ENCODE data around the gene NPFFR1. TPM values are rescaled to one million over a fixed set of nuclear protein-coding genes. Genes with fewer than 3 reads are reported as not detected.

The NPFFR1 gene
- total RNA-seq, 2 donors from 2014 or later, result 0.14 TPM; not detected in 1

GRCh38 chr10:70300908-70301597 lies 17.2 kb upstream of the NPFFR1 start:
- DNase-seq (ENCODE audit: low spot score), result no peak

GRCh38 chr10:70300461-70300860 lies 16.7 kb upstream of the NPFFR1 start:
- H3K4me3 ChIP-seq, result no peak overlapping the region
- no peak for DNase-seq (ENCODE audit: low spot score)
- no peaks in the 10 kb centered on the region for H3K27me3 ChIP-seq (replicated peaks; ENCODE audit: insufficient read depth)
- TF ChIP-seq CTCF (IDR thresholded peaks at IDR 0.05), result no peak
- H3K9me3 ChIP-seq, result no peaks in the 10 kb centered on the region
- ATAC-seq (ENCODE audit: insufficient number of reproducible peaks, low FRiP score, low read depth), result no peak
- no peak overlapping the region for H3K27ac ChIP-seq
- peaks cover 0 to 13% of the 10 kb centered on the region in 2 donors for H3K4me1 ChIP-seq (ENCODE audit: control insufficient read depth in 1 of 2, low read depth in 2 of 2)
- H3K36me3 ChIP-seq, result no peaks in the 10 kb centered on the region

More at GRCh38 chr10:70300908-70301597, 17.2 kb upstream of the NPFFR1 start:
- H3K4me1 ChIP-seq (ENCODE audit: control insufficient read depth in 1 of 2, low read depth in 2 of 2), result peaks cover 0 to 10% of the 10 kb centered on the region in 2 donors
- H3K4me3 ChIP-seq, result no peak overlapping the region
- H3K36me3 ChIP-seq, result no peaks in the 10 kb centered on the region
- no peak for TF ChIP-seq CTCF (IDR thresholded peaks at IDR 0.05)
- no peak for ATAC-seq (ENCODE audit: insufficient number of reproducible peaks, low FRiP score, low read depth)
- no peaks in the 10 kb centered on the region for H3K9me3 ChIP-seq
- H3K27me3 ChIP-seq (replicated peaks; ENCODE audit: insufficient read depth), result no peaks in the 10 kb centered on the region
- no peak overlapping the region for H3K27ac ChIP-seq

- ATAC-seq (ENCODE audit: insufficient number of reproducible peaks, low FRiP score, low read depth) (no peak), DNase-seq (ENCODE audit: low spot score) (no peak)
- peaks cover 0 to 13% of the 10 kb centered on the region in 2 donors for H3K4me1 ChIP-seq (ENCODE audit: control insufficient read depth in 1 of 2, low read depth in 2 of 2)
- no peak overlapping the region for H3K27ac ChIP-seq
- no peak for TF ChIP-seq CTCF (IDR thresholded peaks at IDR 0.05)
- no peak overlapping the region for H3K4me3 ChIP-seq
- no peaks in the 10 kb centered on the region for H3K36me3 ChIP-seq
- H3K27me3 ChIP-seq (replicated peaks; ENCODE audit: insufficient read depth), result no peaks in the 10 kb centered on the region
- no peaks in the 10 kb centered on the region for H3K9me3 ChIP-seq
Observed at GRCh38 chr10:70299876-70300275, 16.1 kb upstream of the NPFFR1 start.

DNA sequence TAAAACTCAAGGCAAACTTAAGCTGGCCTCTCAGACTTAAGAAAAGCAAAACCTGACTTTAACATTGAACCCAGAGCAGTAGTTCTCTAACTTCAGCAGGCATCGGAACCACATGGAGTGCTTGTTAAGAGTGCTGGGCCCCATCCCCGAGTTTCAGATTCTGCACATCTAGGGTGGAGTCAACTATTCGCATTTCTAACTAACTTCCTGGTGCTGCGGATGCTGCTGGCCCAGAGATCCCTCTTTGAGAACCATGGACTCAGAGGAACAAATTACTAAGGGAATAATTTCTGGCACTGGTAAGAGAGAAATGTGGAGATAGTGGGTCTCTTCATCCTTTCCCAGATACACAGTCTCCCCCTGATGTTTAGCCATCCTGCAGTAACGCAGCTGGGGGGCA lies 14.6 kb upstream of the NPFFR1 start:
- Histone ChIP-seq H3K4me3 (no peak overlapping the region), H3K27ac (no peak overlapping the region), H3K4me1 (ENCODE audit: control insufficient read depth in 1 of 2, low read depth in 2 of 2) (peaks cover 0 to 13% of the 10 kb centered on the region in 2 donors), H3K9me3 (no peaks in the 10 kb centered on the region), H3K36me3 (no peaks in the 10 kb centered on the region), H3K27me3 (replicated peaks; ENCODE audit: insufficient read depth) (no peaks in the 10 kb centered on the region)
- no peak for TF ChIP-seq CTCF (IDR thresholded peaks at IDR 0.05)
- DNase-seq (ENCODE audit: low spot score), result no peak
- no peak for ATAC-seq (ENCODE audit: insufficient number of reproducible peaks, low FRiP score, low read depth)

- Histone ChIP-seq H3K4me3 (no peak overlapping the region), H3K9me3 (no peaks in the 10 kb centered on the region), H3K27ac (peak overlapping the region; percentile 53 to 68), H3K27me3 (replicated peaks; ENCODE audit: insufficient read depth) (no peaks in the 10 kb centered on the region), H3K36me3 (no peaks in the 10 kb centered on the region), H3K4me1 (ENCODE audit: control insufficient read depth in 1 of 2, low read depth in 2 of 2) (peaks cover 0 to 13% of the 10 kb centered on the region in 2 donors)
- no peak for TF ChIP-seq CTCF (IDR thresholded peaks at IDR 0.05)
- ATAC-seq (ENCODE audit: insufficient number of reproducible peaks, low FRiP score, low read depth) (no peak), DNase-seq (ENCODE audit: low spot score) (no peak)
Observed at GRCh38 chr10:70297224-70297623, 13.4 kb upstream of the NPFFR1 start.

Measured in thoracic aorta (tissue), 2 donors.